ENCODE measurements around the gene DRICH1.
"Not testable (repeated sequence)": the region's sequence is repeated elsewhere in the genome, so short reads cannot be mapped to it uniquely, and the experiment has no call there.

DRICH1 gene, protein sequence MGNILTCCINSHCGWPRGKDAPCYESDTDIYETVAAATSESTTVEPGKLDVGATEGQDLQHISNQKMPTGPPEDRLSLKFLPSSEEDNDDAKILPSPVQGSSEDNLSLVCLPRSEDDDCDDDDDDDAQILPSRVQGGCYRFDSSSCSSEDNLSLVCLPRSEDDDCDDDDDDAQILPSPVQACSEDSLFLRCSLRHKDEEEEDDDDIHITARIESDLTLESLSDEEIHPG

DNA sequence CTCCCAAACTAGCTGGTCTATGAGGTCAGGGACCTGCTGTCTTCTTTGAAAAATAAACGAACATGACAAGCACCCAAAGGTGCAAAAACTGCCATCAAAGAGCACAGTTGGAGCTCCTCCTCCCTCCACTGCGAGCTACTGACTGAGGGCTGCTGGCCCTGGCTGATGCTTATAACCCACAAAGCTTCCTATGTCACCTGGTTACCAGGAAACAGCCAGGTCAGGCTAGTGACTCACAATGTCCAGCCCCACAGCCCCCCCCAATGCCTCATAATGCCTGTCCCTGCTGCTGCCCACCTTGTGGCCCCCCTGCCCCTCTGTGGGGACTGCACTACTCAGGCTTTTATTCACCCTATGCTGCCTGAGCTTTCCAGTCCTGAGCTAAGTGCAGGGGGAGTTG is at the start of gene DRICH1:
Gene DRICH1, minus strand, starts transcription at position 144 of the 400 bp plus-strand sequence. CDS start 298 bp downstream, outside the sequence.
- DNase-seq (ENCODE audit: low spot score) = no peak

DNA sequence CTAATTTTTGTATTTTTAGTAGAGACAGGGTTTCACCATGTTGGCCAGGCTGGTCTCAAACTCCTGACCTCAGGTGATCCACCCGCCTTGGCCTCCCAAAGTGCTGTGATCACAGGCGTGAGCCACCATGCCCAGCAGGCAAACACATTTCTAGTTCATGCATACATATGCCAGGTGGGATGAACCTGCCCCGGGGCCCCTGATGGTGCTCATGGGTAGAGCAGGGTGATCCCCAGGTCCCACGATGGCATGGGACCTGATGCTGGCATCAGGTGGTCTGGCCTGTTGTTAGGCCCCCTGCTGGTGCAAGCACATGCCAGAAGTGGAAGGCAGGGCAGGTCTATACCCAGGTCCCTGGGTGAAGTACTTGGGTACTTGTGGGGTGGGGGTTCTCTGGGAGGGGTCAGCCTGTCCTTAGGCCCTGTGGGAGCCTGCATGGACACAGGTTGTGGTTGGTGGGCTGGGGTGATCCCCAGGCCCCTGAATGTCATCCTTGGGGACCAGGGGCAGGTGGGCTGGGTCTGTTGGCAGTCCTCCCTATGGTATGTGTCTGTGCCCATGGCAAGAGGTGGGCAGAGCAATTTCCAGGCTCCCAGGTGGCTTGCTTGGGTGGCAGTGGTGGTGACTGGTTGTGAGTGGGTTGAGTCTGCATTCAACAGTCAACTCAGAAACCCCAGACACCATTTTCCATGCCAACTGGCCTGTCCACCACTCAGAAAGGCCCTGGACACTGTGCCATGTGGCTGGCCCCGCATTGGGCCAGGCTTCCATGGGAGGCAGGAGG is 49.1 kb upstream of the DRICH1 start:
- no peak for DNase-seq (ENCODE audit: low spot score)

DNA sequence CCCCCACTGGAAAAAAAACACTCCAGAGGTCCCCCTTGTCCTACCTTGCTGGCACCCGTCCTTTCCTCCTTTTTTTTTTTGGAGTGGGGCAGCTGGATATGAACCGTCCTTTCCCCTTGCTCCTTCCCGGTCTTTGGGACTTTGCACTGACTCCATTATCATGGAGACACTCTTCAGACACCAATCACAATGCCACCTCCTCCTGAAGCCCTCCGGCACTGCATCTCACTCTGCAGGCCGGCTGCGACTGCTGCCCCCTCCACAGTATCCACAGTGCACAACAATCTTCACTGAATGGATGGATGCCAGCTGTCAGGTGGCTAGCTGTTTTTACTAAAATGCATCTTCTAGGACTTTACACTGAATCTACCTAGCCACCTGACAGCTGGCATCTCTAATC is 46.0 kb upstream of the DRICH1 start:
- no peak for DNase-seq (ENCODE audit: low spot score)

DNA sequence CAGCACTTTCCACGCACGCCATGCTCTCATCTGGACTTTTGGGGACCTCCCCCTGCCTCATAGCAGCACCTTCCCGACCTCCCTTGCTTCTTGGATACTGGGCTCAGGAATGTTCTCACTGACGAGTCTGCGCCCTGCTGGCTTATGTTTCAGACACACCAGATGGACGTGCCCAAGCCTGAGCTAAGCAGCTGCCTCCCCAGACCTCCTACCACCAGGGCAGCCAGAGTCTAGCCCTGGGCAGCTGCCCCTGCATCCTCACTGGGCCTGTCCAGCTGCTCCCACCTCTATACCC is 45.5 kb upstream of the DRICH1 start:
- no peak for DNase-seq (ENCODE audit: low spot score)

DNA sequence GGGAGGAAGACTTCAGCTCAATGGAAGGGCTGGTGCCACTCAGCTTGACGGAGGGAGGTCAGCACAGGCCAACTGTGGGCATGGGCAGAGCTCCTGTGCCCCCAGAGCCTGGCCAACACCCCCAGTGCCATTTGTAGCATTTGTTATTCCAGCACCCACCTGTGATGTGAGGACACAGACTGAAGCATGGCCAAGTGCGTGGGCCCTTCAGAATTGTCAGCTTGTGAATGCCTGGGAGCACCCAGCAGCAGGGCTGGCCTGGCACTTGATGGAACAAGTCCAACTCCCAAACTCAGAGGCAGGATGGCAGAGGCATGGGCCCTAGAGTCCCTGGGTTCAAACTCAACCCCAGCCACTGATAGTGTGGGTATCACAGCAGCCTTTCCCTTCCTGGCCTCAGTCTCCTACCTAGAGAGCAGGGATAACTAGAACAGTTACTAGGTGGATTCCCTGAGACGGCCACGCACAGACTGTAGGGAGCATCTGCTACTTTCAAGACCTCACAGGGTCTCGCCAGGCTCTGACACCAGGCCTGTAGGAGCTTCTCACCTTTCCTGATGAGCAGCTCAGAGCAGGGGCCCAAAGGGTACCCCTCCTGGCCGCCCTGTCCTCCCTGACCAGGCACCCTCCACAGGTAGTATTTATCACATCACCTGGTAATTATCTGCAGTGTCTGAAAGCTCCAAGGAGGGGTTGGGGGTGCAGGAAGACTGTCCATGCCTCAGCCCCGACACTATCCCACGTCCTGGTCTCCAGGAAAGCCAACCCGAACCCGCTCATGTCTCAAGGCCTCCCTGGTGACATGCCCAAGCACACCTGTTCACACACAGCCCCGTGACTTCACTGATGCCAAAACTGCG is 45.0 kb upstream of the DRICH1 start:
- DNase-seq (ENCODE audit: low spot score) = not testable (repeated sequence)

DNA sequence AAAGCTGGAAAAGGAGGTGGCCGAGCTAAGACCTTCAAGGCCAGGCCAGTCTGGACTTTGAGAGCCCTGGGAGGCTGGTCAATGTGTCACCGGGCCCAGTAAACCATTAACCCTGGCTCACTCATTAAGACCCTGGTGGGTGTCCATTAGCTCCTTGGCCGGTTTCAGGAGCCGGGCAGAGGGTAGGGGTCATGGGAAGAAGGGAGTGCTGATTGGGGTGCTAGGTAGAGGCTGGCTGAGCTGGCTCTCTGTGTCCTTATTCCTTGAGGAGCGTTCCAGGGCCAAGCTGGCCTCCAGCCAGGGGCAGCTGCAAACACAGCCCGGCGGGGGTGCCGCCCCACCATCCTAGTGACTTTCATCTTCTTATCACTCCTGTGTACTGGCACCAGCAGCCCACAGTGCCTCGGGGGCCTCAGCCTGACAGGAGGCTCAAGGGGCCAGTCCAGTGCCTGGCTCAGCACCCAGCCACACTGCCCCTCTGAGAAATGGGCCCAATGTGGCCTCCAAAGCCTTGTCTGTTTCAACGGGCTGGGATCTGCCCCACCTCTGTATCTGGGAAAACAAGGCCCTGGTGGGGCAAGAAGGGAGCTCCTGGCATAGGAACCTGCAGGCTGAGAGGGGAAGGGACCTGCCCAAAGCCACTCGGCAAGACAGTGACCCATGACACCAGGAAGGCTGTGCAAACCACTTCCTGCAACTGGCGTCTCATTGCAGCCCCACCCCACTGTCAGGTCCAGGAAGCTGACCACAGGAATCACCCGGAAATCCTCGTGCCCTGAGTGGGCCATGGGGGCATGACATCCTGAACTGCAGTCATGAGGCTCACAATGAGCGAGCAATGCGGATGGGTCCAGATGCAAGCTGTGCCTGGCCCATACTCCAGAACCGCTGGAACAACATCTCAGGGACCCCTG is 43.6 kb upstream of the DRICH1 start:
- DNase-seq (ENCODE audit: low spot score) = no peak

DNA sequence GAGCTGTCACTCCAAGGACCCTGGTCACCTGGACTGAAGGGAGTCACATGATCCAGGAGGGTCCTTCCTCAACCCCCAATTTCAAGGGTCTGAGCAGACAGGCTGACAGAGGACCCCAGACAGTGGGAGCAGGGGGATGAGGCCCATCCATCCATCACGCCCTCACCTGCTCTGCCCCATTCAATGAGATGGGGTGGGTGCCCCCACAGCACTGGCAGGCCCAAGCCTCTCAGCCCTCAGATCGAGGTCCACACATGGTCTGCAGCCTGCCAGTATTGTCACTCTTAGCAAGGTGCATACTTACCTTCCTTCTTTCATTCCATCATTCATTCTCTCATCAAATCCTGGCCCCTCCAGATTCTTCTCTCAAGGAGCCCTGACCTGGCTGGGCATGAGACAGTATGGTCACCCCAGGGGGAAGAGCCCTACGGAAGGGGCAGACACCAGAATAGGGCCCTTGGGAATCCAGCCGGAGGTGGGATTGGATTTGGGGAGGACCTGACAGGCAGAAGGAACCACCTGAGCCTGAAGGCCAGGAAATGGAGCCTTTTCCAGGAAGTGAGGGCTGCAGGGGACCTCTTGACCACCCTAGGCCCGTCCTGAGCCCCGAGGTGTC is 42.9 kb upstream of the DRICH1 start:
- DNase-seq (ENCODE audit: low spot score) = not testable (repeated sequence)

DNA sequence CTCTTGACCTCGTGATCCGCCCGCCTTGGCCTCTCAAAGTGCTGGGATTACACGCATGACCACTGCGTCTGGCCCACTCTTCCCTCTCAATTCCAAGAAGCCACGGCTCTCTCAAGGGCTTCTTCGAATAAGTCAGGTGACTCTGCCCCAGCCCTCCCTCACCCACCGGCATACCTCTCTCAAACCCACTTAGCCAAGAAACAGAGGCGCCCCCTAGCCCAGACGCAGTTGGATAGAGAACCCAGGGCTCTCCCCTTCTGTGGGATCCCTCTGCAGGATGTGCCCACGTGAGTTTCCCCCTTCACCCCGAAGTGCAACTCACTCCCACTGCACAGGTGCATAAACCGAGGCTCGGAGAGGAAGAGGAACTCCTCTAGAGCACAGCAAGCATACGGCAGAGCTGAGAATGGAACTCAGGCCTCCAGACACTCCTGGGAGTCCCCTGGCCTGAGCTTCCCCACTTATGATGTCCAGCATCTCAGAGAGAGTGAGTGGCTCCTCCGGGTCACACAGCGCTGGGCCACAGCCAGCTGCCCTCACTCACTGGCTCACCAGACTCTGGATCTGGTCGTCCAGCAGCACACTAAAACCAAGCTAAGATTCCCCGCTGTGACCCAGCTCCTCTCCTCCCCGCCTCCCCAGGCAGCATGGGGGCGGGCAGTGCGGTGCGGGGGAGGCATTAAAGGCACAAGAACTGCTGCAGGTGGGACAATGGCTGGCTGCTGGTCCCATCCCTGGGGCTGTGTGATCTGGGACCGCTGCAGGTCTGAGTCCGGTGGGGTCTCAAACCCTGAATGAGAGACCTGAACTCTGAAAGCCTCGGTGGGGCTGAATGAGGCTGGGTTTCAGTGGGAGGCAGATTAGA is 41.9 kb upstream of the DRICH1 start:
- DNase-seq (ENCODE audit: low spot score) = no peak

DNA sequence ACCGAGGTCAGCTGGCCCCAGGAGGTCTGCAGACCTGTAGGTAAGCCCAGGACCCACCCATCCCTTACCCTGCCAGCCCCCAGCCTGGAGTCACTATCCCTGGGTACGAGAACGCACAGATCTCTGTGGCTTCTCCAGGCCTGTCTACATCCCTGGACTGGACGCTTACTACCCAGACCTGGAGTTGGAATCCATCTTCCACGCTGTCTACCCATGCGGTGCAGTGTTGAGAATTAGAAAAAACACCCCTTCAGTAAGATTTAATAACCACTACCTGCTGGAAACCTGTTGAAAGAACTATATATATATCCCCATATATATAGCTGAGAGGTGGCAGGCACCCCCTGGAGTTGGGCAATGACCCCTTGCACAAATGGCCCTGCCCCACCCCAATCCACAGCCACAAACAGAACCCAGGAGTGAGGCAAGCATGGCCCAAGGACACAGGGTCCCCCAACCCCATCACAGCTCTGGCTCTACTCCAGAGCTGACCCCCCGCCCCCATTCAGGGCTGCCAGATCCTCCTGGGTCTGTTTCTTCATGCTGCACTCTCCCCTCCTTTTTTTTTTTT is 41.0 kb upstream of the DRICH1 start:
- no peak for DNase-seq (ENCODE audit: low spot score)

DNA sequence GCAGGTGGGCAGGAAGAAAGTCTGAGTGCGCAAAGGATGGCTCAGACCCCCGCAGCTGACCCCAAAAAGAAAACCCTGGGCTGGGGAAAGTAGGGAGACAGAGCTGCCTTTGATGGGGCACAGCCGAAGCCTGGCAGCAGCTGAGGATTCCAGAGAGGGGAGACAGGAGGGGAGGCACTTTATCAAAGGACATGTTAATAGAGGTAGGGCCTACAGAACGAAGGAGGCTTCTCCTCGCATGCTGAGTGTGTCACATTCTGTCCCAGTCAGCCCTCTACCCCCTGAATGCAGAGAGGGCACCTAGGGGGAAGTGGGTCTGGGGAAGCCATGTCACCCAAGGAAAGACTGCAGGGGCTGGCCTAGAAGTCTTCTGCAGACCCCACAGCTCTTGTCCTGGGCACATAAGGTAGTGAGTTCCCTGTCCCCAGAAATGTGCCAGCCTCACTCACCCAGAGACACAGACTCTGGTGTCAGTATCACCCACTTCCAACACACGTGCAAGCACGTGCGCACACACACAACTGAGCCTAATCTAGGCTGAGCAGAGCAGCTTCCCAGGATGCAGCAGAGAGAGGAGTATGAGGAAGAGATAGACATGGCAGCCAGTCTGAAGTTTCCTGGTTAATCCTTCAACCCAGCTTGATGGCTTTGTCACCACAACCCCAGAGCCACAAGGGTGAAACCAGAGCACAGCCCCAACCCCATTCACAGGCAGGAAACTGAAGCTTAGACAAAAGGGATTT is 40.4 kb upstream of the DRICH1 start:
- not testable (repeated sequence) for DNase-seq (ENCODE audit: low spot score)

DNA sequence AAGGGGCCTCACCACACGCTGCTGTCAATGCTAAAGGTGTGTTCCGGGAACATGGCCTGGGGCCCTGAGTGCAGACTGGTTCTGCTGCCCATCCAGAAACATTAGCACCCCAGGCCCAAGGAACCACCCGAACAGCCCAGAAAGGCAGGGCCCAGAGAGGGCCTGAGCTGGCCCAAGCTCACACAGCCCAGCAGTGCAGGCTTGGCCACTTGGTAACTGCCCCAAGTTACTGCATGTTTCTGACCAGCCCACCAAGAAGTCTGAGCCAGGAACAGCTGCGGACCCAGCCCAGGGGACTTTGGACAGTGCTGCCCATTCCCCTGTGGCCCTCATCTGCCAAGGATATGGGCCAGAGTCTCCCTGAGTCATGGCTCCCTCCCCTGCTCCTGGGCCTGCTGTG is 39.3 kb upstream of the DRICH1 start:
- DNase-seq (ENCODE audit: low spot score) = not testable (repeated sequence)

DNA sequence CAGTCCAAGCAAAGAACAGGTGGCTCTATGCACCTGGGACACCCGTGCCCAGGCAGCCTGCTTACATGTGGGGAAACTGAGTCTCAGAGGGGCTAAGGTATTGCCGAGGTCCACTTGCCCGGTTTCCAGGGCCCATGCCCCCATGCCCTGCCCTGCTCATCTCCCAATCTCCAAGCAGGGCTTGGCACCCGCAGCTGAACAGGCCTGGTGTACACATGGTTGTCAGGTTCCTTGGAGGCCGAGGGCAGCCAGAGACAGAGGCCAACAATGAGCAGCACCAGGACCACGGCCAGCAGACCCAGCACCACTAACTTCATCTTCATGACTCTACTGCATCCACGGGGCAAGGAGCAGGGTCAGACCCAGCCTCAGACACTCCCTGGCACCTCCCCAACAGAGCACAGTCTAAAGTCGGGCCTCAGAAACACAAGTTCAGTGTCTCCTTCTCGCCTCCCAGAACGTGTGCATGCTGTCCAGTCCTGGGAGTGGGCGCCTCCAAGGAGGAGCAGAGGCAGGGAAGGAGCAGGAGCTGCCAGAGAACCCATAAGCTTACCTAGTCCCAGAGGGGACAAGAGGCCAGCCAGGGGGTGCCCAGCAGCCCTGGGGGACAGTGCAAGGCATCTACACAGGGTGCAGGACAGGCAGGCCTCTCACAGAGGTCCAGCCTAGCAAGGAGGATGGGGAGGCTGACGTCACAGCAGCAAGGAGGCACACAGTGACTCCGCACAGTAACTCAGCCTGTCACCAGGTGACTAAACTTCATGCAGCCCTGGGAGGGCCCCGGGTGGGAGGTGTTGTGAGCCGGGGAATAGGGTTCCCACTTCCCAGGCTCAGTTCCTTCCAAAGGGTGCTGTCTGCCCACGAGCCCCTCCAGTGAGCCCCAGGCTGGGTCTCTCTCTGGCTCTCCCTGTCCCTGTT is 38.5 kb upstream of the DRICH1 start:
- no peak for DNase-seq (ENCODE audit: low spot score)

DNA sequence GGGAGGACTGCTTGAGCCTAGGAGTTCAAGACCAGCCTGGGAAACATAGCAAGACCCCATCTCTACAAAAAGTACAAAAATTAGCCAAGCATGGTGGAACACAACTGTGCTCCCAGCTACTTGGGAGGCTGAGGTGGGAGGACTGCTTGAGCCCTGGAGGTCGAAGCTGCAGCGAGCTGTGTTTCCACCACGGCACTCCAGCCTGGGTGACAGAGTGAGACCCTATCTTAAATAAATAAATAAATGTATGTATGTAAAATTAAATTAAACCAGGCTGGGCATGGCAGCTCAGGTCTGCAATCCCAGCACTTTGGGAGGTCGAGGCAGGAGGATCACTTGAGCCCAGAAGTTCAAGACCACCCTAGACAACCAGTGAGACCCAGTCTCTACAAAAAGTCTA is 28.3 kb upstream of the DRICH1 start:
- DNase-seq (ENCODE audit: low spot score) = not testable (repeated sequence)

DNA sequence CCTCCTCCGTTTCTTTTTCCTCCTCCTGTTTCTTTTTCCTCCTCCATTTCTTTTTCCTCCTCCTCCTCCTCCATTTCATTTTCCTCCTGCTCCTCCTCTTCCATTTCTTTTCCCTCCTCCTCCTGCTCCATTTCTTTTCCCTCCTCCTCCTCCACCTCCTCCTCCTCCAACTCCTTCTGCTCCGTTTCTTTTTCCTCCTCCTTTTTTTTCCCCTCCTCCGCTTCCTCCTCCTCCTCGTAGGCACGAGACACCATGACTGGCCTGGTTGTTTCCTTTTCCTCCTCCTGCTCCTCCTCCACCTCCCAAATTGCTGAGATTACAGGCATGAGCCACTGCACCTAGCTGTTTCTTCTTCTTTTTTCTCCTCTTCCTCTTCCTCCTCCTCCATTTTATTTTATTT is 25.6 kb upstream of the DRICH1 start:
- no peak for DNase-seq (ENCODE audit: low spot score)

DNA sequence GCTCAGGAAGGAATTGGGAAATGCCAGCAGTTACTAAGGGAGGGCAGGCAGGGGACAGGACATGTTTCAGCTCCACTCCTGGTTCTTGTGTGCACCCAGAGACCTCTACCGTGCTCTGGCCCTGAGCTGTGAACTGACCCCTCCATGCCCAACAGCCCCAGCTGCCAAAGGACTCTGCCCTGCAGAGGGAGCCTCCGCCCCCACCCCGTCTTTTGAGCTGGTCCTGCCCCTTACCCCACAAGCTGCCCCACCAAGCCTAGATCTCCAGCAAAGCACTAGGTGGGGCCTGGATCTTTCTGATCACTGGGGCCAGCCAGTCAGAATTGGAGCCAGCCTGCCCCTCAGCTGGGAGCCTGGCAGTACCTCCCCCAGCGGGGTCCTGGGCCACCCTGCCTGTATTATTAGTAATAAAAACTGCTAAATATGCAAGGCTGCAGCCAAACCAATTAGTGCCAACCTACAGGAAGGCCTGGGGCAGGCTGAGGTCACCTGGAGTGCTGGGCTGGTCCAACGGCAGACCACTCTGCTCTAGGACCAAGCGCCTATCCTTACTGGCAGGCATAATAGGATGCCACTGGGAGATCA is 23.9 kb upstream of the DRICH1 start:
- no peak for DNase-seq (ENCODE audit: low spot score)

DNA sequence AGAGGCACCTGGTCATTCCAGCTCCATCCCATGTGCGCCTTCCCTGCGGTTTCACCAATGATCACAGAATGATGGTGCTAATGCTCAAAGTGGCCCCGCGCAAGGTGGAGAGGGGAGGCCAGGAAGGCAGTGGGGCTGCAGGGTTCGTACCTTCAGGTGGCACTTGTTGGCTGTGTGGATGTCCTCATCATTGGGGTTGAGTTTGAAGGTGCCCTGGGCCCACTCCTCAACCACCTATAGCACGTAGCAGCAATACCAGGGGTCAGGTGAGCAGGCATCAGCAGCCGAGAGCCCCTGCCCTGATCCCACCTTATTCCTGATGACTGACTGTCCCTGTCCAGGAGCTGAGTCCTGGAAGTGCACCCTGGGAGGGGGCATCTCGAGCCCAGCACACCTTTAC is 20.6 kb upstream of the DRICH1 start:
- no peak for DNase-seq (ENCODE audit: low spot score)

DNA sequence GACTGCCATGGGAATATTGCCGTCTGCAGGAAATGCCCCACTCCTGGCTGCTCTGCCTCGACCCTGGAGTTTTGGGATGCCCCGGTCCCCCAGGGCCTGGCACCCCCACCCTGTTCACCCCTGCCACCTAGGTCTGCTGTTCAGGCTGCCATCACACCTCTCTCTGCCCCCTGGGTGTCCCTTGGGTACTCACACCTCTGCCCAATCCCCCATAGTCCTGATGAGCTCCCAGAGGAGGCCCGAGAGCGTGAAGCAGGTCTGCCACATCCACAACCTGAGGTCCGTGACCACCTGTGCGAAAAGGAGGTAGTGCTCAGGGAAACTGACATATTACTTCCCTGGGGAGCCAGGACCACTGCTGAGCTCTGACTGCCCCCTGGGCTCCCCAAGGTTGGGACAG is 20.2 kb upstream of the DRICH1 start:
- no peak for DNase-seq (ENCODE audit: low spot score)

DNA sequence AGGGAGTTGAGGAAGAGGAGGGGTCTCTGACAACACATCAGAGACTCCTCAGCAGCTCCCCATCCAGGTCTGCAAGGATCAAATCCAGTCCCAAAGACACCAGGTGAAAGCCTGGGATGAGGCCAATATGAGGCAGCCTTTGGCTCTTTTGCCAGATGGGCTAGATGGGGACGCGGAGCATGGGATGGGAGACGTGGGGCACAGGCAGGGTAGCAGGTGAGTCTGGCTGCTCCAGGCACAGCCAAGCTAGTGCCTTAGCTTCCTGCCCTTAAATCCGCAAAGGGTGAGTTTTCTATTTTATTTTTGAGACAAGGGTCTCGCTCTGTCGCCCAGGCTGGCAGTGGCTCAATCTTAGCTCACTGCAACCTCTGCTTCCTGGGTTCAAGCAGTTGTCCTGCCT is 19.6 kb upstream of the DRICH1 start:
- DNase-seq (ENCODE audit: low spot score) = no peak

Data from HuH-7 (cell line).